ENCODE results near the gene CTAGE8.
"Not testable (repeated sequence)": the region's sequence is repeated elsewhere in the genome, so short reads cannot be mapped to it uniquely, and the experiment has no call there.

- TF ChIP-seq, protein P1, sequence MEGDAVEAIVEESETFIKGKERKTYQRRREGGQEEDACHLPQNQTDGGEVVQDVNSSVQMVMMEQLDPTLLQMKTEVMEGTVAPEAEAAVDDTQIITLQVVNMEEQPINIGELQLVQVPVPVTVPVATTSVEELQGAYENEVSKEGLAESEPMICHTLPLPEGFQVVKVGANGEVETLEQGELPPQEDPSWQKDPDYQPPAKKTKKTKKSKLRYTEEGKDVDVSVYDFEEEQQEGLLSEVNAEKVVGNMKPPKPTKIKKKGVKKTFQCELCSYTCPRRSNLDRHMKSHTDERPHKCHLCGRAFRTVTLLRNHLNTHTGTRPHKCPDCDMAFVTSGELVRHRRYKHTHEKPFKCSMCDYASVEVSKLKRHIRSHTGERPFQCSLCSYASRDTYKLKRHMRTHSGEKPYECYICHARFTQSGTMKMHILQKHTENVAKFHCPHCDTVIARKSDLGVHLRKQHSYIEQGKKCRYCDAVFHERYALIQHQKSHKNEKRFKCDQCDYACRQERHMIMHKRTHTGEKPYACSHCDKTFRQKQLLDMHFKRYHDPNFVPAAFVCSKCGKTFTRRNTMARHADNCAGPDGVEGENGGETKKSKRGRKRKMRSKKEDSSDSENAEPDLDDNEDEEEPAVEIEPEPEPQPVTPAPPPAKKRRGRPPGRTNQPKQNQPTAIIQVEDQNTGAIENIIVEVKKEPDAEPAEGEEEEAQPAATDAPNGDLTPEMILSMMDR (conservative IDR thresholded peaks at IDR 0.05 in 1 of 2, IDR thresholded peaks at IDR 0.05 in 1 of 2; ENCODE audit: low read depth in 1 of 2, low read length in 2 of 2): not testable (repeated sequence)
- not testable (repeated sequence) for TF ChIP-seq EZH2 (IDR thresholded peaks at IDR 0.05; ENCODE audit: low read length, missing control alignments)
These were observed 22.1 kb downstream of the CTAGE8 start for GRCh38 chr7:144246967-144247366.

Measured in fibroblast of lung (primary cell).